Stomach (tissue), 4 donors: ENCODE results near the gene ZMYND8.

ENCODE experiments used
- CTCF ChIP-seq, 7 experiments: fragments of 450-650 bp in 4 of 7; fragments of 200-600 bp in 3 of 7; sonication (generic) in 3 of 7; IDR thresholded peaks; one replicate each; pipeline ENCODE4 v1.5.1; 2016 to 2019; ENCODE audit warnings: antibody characterized with exemption in 7 of 7, control low read depth in 2 of 7, mild to moderate bottlenecking in 1 of 7
- EP300 ChIP-seq: sonication (generic); formaldehyde crosslinking; IDR thresholded peaks from one replicate; pipeline ENCODE4 v1.6.1; 2017; ENCODE audit warnings: antibody characterized with exemption
- POLR2A ChIP-seq, 4 donors: fragments of 450-650 bp; IDR thresholded peaks; one replicate each; pipeline ENCODE4 v1.6.1; 2016; ENCODE audit warnings: antibody characterized with exemption in 4 of 4, control low read depth in 2 of 4, mild to moderate bottlenecking in 1 of 4, moderate library complexity in 1 of 4

- TF ChIP-seq CTCF (IDR thresholded peaks at IDR 0.05): no peak
- TF ChIP-seq POLR2A (IDR thresholded peaks at IDR 0.05): no peak
- TF ChIP-seq EP300: no peak
These were observed 6.3 kb downstream of the ZMYND8 start for GRCh38 chr20:47350181-47350550.
